Skin epidermis (tissue), 12 donors: ENCODE data around the gene PLXNA2.

Source experiments
- H3K27ac ChIP-seq, 21 experiments: fragments of 200-600 bp; sonication (generic) in 11 of 21; one replicate each; pipeline ENCODE4 v1.5.0; 2020; ENCODE audit warnings: mild to moderate bottlenecking in 3 of 21, inconsistent platforms in 2 of 21, moderate library complexity in 2 of 21
- H3K4me3 ChIP-seq, 7 experiments: fragments of 200-600 bp; sonication (generic) in 2 of 7; one replicate each; pipeline ENCODE4 v1.5.0; 2020; ENCODE audit warnings: inconsistent platforms in 2 of 7, mild to moderate bottlenecking in 2 of 7, moderate library complexity in 1 of 7

Gene PLXNA2

GRCh38 chr1:208029381-208030287 lies 214.6 kb downstream of the PLXNA2 start:
- Histone ChIP-seq H3K27ac (peak overlapping the region in 20 of 21 experiments; percentile 28 to 89 (median 75)), H3K4me3 (no peak overlapping the region)

- peak overlapping the region in 14 of 21 experiments; percentile 28 to 84 (median 75) for H3K27ac ChIP-seq
These were observed 215.7 kb downstream of the PLXNA2 start for GRCh38 chr1:208028526-208028925.

DNA sequence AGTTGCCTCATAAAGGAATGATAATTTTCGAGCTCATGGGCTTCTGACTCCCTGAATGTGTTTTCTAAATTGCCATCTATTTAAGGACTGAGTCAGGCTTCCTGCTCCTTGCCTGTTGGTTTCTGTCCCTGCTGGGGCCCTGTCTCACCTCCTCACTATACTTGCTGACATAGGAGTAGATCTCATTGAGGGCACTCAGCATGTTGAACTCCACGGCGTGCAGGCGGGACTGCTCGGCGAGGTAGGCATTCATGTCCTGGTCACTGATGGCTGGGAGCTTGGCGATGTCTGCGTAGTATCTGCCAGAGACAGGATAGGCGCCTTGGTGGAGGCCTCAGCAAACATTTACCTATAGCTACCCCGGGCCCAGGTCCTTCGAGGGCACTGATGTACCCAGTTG lies 216.3 kb downstream of the PLXNA2 start:
- Histone ChIP-seq H3K27ac (peak overlapping the region in 1 of 21 experiments; percentile 25), H3K4me3 (no peak overlapping the region)

More at GRCh38 chr1:208028526-208028925, 215.7 kb downstream of the PLXNA2 start:
- H3K4me3 ChIP-seq = no peak overlapping the region

- Histone ChIP-seq H3K4me3 (no peak overlapping the region), H3K27ac (peak overlapping the region in 1 of 21 experiments; percentile 25)
These were observed 217.2 kb downstream of the PLXNA2 start for GRCh38 chr1:208026880-208027438.

DNA sequence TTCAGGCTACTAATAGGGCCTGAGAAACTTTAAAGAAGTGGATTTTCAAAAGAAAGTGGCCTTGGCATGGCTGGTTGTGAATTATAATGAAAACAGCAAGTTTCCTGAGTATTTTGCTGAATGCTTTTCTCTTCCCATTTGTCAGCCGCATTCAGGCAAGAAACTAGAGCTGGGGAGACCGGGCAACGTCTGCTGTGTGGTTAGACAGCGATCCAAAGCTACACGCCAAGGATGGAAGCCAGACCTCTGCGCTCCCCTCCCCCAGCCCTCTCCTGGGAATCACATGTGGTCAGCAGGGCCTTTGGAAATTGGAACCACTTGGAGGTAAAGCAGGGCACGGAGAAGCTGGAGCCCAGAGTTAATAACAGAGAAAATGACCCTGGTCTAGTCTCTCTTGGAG lies 219.2 kb downstream of the PLXNA2 start:
- peak overlapping the region in 1 of 21 experiments; percentile 65 for H3K27ac ChIP-seq
- H3K4me3 ChIP-seq = no peak overlapping the region

GRCh38 chr1:208024406-208024805 lies 219.8 kb downstream of the PLXNA2 start:
- Histone ChIP-seq H3K4me3 (no peak overlapping the region), H3K27ac (peak overlapping the region in 4 of 21 experiments; percentile 6 to 65 (median 37))

- Histone ChIP-seq H3K4me3 (no peak overlapping the region), H3K27ac (no peak overlapping the region)
These were observed 224.9 kb downstream of the PLXNA2 start for GRCh38 chr1:208019257-208019656.

DNA sequence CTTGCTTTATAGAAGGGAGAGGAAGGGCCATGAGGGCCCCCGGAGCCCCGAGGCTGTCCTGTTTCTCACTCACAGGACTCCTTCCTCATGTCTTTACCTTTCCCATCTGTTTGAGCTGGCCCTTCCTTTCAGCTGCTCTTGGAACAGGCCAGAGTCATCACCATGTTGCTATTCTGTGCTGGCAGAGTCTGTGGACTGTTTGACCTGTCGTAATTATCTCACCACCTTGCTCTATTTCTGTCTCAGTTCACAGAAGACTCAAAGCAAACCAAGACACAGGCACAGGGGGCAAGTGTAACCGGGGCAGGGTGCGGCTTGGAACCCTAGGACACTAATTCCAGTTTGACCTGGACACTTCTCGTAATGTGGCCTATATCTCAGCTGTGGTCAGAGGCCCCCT lies 228.9 kb downstream of the PLXNA2 start:
- no peak overlapping the region for H3K27ac ChIP-seq
- no peak overlapping the region for H3K4me3 ChIP-seq

DNA sequence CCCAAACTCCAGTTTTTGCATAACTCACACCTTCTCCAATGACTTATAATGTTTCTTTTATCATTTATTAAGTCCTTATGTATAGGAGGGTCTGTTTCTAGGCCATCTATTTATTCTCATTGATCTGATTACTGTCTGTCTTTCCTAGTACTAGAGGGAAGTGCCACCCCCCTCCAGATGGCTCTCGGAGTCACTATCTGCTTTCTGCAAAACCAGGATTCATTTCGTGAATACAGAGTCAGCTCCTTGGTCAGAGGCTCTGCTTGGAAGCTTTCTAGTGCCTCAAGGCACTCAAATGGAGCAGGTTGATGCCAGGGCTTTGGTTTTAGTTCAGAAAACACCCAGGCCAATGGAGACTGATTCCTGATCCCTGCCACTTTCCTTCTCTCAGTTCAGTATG lies 231.0 kb downstream of the PLXNA2 start:
- no peak overlapping the region for H3K27ac ChIP-seq
- no peak overlapping the region for H3K4me3 ChIP-seq

- Histone ChIP-seq H3K4me3 (no peak overlapping the region), H3K27ac (no peak overlapping the region)
These were observed 231.5 kb downstream of the PLXNA2 start for GRCh38 chr1:208012721-208013120.

- no peak overlapping the region for H3K27ac ChIP-seq
- no peak overlapping the region for H3K4me3 ChIP-seq
These were observed 233.6 kb downstream of the PLXNA2 start for GRCh38 chr1:208010487-208011071.

- H3K27ac ChIP-seq = no peak overlapping the region
- H3K4me3 ChIP-seq = no peak overlapping the region
These were observed 234.3 kb downstream of the PLXNA2 start for GRCh38 chr1:208009706-208010444.

- no peak overlapping the region for H3K27ac ChIP-seq
- H3K4me3 ChIP-seq = no peak overlapping the region
These were observed 234.9 kb downstream of the PLXNA2 start for GRCh38 chr1:208009303-208009702.

DNA sequence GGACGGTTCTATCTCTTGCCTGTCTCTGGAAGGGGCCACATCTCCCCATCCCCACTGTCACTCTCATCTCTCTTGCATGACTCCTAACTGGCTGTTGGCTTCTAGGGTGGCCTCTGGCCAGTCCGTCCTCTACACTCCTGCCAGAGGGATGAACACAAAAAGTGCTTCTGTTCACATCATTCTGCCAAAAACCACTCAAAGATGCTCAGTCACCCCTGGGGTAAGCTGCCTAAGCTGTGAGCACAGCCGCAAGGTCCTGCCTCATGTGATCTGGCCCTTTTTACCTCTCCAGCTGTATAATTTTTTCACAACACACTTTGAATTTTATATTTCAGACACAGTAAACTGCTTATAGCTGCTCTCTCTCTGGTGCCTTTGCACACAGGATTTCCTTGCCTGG lies 235.7 kb downstream of the PLXNA2 start:
- Histone ChIP-seq H3K27ac (peak overlapping the region in 1 of 21 experiments; percentile 33), H3K4me3 (no peak overlapping the region)

DNA sequence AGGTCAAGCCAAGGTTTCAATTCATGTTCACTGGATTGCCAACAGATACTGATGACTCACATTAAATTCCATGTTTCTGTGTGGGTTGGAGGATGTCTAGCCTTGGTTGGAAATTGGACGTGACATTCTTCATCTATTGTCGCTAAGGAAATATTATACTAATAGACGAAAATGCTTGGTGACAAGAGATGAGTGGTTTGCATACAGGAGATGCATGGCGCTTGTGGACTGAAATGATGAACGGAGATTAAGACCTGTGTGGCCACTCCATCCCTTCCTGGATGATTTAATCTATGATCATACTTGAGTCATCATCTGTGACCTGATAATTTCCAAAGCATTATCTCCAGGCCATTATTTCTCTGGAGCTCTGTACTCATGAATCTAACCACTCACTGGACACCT lies 236.2 kb downstream of the PLXNA2 start:
- no peak overlapping the region for H3K4me3 ChIP-seq
- H3K27ac ChIP-seq = no peak overlapping the region

DNA sequence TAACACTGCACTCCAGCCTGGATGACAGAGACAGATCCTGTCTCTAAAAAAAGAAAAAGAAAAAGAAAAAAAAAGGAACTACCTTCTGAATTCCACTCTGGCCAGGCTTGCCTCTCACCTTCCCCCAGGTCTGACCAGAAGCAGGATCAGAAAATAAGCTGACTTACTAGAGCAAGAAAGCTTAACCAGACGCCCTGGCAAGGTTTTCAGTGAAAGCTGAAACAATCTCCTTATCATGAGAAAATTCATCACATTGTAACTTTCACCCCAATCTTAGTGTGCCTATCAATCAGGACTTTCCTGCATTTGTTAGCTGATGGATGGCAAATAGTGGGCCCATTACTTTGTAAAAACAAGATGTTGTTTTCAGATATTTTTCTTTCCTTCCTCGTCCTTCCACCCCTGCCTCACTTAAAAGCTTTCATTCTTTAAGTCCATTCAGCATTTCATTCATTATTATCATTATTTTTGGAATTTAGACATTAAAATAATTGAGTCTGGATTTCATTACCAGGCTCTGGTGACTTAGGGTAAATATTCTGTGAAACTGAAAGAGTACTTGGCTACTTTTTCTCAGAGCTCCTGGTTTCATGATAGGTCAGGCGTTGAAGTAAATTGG lies 236.8 kb downstream of the PLXNA2 start:
- Histone ChIP-seq H3K27ac (no peak overlapping the region), H3K4me3 (no peak overlapping the region)

DNA sequence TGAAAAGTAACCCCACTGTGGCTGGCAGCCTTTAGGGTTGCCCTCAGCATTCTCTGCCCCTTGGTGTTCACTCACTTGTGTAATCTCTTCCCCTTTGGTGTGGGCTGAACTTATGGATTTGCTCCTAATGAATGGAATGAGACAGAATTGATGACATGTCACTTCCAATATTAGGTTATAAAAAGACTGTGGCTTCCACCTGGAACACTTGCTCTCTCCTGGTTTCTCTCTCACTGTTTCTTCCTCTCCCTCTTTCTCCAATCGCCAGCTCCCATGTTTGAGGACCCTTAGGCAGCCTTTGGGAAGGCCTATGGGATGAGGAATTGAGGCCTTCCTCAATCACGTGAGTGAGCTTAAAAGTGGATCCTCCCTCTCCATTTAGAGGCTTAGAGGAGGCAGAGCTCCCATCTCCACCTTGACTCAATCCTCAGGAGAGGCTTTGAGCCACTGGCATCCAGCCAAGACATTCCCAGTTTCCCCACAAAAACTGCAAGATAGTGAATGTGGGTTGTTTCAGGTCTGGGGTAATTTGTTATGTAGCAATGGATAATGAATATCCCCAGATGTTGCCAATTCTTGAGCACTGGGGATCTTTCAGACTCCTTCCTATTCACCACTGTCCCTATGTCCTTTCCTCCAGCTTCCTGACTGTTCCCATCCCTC lies 237.8 kb downstream of the PLXNA2 start:
- H3K4me3 ChIP-seq = no peak overlapping the region

GRCh38 chr1:208004851-208005250 lies 239.3 kb downstream of the PLXNA2 start:
- H3K4me3 ChIP-seq = no peak overlapping the region

More for the DNA sequence above, 237.8 kb downstream of the PLXNA2 start:
- no peak overlapping the region for H3K27ac ChIP-seq

GRCh38 chr1:208003241-208003640 lies 240.9 kb downstream of the PLXNA2 start:
- no peak overlapping the region for H3K27ac ChIP-seq
- H3K4me3 ChIP-seq = no peak overlapping the region

More at GRCh38 chr1:208004851-208005250, 239.3 kb downstream of the PLXNA2 start:
- H3K27ac ChIP-seq = no peak overlapping the region
